Stimulated activated CD4-positive, alpha-beta T cell treated with anti-CD3 and anti-CD28 coated beads, TNF-alpha, amount 100 ng/mL, for 1 hour (primary cell): ENCODE data around the gene LSM10.

Experiments
- DNase-seq, 3 donors: peaks; one replicate each; pipeline ENCODE4 v3.0.0-alpha.2; 2020; ENCODE audit warnings: low read depth in 3 of 3, low spot score in 1 of 3

The LSM10 gene

DNA sequence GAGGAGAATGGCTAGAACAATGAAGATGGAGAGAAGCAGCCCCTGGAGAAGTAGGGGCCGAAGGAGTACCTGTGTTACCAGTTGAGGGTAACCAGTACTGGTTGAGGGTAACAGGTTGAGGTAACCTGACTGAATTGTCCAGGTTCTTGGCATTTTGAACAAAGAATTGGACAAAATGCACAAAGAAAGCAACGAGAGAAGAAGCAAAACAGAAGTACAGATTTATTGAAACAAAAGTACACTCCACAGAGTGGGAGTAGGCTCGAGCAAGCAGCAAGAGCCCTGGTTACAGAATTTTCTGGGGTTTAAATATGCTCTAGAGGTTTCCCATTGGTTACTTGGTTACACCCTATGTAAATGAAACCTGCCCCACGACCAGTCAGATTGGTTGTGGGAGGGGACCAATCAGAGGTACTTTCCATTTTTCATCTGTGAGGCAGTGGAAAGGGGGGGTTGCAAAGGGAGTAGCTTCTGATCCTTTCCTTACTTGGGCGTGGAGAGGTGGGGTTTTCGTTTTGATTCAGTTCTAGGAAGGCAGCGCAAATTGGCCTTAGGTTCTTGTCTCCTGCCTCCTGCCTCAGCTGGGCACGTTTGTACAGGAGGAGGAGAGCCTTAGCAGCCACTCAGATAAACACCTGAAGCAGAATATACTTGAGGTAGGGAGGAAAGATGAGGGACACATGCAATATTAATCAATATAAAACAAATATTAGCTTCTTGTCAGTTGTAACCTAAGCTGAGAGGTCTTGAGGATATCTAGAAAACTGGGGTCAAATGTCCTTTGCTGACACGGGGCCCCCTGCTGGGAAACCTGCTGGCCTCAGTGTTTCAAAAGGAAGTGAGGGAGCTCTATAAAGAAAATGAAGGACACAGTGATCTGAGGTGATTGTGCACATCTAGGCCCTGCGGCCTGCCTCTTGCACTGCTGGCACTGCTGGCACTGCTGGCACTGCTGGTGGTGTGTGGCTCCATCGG, 14.3 kb upstream of the LSM10 start:
- DNase-seq = no peak

GRCh38 chr1:36408479-36408878, 10.8 kb upstream of the LSM10 start:
- DNase-seq = no peak

DNA sequence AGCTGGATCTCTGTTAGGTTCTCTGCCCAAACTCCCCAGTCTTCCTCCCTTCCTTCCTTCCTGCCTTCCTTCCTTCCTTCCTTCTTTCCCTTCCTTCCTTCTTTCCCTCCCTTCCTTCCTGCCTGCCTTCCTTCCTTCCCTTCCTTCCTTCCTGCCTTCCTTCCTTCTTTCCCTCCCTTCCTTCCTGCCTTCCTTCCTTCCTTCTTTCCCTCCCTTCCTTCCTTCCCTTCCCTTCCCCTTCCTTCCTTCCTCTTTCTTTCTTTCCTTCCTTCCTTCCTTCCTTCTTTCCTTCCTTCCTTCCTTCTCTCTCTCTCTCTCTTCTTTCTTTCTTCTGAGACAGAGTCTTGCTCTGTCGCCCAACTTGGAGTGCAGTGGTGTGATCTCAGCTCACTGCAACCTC, 8.7 kb upstream of the LSM10 start:
- DNase-seq = no peak

GRCh38 chr1:36402504-36402890, 4.8 kb upstream of the LSM10 start:
- DNase-seq = no peak

DNA sequence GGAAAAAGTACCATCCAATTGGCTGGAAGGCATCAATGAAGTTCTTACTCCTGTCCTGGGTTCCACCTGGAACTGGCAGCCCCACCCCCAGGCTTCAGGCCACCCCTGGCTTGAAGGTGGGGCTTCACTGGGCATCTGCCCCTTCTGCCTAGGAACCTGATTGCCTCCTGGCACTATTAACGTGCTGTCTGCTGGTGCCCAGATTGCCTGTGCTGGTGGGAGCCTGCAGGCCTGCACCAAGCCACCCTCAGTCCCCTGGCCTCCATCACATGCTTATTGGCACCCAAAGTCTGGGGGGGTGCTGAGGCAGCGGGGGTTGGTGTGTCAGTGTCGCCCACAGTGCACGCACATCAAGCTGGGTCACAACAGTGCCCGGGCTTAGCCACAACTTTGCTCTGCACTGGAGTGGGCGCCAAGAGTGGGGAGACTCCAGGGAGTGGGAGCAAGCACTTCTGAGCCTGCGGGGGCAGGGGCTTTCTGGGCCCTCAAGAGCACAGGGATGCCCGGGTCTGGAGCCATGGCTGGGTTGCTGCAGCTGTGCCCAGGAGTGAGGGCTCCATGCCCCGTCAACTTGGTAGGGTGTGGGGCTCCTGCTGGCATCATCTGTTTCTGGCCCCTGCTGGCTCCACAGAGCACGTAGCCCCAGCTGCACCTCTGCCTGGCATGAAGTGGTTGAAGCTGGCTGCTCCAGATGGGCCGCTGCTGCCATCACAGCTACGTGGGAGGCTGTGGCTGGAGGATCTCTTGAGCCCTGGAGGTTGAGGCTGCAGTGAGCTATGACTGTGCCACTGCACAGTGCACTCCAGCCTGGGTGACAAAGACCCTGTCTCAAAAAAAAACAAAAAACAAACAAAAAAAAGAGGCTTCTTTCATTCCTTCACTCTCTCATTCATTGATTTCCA, 4.1 kb upstream of the LSM10 start:
- no peak for DNase-seq

- DNase-seq = peak in 1 of 3 donors; percentile 34
Measured at GRCh38 chr1:36400825-36401601, 3.3 kb upstream of the LSM10 start.

GRCh38 chr1:36400514-36400824, 2.8 kb upstream of the LSM10 start:
- no peak for DNase-seq

DNA sequence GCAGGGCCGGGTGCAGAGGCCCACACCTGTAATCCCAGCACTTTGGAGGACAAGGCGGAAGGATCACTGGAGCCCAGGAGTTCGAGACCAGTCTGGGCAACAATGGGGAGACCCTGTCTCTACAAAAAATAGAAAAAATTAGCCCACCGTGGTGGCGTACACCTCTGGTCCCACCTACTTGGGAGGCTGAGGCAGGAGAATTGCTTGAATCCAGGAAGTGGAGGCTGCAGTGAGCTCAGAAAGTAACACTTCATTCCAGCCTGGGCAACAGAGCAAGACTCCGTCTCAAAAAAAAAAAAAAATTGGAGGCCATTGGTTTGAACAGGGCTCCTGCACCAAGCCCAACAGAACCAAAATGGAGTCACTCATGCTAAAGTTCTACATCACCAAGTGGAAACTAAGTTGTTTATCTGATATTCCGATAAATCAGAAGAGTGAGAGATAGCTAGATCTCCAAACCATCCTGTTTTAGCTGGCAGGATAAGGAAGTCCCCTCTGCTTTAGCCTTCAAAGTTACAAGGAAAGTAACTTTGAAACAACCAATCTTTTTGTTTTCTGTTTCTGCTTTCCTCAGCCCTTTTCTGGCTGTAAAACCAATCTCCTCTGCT, 766 bp upstream of the LSM10 start:
- no peak for DNase-seq

GRCh38 chr1:36397083-36397377, 678 bp downstream of the LSM10 start:
- DNase-seq = no peak

- no peak for DNase-seq
Measured at GRCh38 chr1:36396359-36396758, 1.3 kb downstream of the LSM10 start.

- DNase-seq = no peak
Measured at GRCh38 chr1:36393686-36394085, 4.0 kb downstream of the LSM10 start.

- DNase-seq = no peak
Measured at GRCh38 chr1:36392836-36393235, 4.9 kb downstream of the LSM10 start.

DNA sequence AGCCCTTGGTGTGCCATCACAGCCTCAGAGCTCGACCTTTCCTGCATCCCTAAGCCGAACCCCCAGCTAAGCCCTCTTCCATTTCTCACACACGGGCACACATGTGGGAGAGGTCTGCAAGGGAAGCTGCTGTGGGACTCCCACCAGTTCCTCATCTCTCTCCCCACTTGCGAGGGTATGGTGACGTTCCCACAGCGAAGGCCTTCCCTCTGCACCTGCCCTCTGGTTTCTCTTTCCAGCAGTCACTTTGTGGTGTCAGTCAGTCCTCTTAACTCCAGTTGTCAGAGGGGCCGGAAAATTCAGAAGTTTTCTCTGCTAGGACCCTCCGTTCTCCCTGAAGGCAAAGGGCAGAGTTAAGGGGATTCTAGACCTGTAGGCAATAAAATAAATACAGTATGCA, 6.4 kb downstream of the LSM10 start:
- DNase-seq = no peak

DNA sequence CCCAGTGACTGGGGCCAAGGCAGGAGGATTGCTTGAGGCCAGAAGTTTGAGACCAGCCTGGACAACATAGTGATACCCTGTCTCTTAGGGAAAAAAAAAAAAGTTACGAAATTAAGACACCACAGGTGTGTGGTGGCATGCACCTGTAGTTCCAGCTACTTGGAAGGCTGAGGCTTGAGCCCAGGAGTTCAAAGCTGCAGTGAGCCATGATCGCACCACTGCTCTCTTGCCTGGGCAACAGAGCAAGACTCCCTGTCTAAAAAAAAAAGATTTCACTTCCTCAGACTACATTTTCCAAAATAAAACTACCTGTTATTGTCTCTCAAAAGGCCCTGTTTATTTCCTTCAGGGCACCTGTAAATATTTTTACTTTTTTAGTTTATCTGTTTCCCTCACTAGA, 7.3 kb downstream of the LSM10 start:
- DNase-seq = no peak

DNA sequence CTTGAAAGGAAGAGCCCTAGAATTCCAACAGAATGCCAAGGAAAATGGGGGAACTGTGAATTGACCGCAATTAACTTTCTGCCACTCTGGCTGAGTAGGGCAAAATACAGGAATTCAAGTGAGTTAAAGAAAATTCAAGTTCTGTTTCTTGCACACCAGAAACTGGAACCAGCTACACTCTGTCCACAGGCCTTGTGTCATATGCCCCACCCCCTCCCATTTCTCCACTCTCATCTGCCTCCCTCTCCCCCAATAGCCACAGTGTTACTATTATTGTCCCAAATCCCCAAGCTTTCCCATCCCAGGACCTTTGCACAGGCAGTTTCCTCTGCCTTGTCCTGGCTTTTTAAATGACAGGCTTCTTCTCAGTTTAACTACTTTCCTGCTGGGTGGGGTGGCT, 7.7 kb downstream of the LSM10 start:
- DNase-seq = no peak

DNA sequence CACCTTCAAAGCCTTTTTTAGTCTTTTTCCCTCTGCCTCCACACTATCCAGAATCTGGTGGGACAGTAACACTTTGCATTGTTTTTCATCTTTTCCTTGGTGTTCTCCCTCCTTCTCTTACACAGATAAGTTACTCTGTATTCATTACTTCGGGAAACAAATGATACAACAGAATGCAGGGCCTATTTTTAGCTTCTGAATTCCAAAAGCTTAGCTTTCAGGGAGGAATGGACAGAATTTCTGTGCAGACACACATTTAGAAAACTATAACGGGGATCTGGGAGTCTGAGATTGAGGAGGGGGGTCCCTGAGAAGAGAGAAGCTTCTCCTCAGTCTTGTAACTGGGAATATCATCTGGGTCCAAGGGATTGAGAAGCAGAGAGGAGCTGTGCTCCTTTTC, 8.4 kb downstream of the LSM10 start:
- DNase-seq = no peak

GRCh38 chr1:36387141-36387949, 10.4 kb downstream of the LSM10 start:
- no peak for DNase-seq

DNA sequence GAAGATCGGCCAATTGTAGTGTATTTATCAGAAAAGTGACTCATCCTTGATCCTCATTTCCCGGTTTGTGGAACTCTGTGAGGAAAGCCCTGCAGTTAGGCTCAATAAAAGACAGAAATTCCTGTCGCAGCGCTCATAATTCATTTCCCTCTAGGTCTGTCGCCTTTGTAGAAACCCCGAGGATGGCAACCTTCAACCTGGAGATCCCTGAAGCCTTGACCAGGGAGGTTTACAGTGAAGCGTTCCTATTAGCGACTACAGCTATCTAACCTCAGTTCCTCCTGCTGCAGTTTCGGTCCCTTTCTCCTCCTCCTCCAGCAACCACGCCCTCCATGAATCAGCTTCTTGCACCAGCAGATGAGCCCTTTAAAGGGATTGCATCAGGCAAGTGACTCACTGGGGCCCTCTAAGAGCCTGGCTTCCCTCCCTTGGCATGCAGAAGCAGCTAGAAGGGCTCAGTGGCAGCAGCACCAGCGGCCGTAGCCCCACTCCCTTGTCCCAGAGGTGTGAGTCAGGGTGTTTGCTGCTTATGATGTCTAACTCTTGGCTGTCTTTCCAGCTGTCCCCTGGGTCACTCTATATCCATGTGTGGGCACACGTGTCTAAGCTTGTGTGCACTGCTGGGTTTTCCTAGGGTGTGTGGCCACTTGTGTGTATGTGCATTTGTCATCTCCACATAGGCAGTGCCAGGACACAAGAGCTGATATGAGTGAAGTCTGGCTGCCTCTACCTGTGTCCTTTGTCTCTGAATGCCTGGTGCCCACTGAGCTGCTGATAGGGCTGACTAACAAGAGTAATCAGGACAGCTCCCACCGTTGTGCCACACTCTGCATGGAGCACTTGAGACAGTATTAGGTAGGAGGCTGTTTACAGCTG, 11.2 kb downstream of the LSM10 start:
- peak; percentile 71 to 77 (median 77) for DNase-seq
